ENCODE data around the gene SPTB.

Gene SPTB

DNA sequence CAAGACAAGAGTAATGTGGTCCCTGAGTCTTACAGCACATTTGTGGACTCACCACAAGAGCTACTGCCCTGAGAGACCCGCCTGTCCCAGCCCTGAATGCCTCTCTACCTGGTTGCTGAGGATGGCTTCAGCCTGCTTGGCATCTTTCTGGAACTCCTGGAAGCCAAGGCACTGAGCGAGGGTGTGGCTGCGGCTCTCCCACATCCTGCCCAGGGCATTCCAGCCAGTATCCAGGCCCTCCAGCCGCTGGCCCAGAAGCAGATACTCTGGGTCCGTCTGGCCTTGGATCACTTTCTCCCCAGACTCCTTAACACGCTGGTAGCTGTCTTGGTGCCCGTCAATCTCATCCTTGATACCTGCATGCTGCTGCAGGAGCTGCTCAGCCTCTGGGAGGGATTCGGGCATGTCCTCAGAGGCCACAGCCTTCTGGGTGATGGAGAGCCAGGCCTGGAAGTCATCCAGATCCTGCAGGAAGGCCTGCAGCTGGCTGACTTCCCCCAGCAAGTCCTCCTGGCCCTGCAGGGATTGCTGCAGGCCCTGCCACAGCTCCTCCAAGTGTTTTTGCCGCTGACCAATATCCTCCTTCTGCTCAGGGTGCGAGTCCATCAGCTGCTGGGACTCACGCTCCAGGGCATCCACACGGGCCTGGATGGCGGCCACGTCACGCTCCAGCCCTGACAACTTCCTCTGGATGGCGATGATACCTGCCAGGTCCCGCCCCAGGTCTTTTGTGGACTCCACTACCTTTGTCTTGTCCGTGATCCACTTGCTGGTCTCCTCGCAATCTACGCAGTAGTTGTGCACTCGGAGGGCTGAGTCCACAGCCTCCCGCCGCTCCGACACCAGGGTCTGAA lies 93.2 kb downstream of the SPTB start:
- TF ChIP-seq, protein P1, sequence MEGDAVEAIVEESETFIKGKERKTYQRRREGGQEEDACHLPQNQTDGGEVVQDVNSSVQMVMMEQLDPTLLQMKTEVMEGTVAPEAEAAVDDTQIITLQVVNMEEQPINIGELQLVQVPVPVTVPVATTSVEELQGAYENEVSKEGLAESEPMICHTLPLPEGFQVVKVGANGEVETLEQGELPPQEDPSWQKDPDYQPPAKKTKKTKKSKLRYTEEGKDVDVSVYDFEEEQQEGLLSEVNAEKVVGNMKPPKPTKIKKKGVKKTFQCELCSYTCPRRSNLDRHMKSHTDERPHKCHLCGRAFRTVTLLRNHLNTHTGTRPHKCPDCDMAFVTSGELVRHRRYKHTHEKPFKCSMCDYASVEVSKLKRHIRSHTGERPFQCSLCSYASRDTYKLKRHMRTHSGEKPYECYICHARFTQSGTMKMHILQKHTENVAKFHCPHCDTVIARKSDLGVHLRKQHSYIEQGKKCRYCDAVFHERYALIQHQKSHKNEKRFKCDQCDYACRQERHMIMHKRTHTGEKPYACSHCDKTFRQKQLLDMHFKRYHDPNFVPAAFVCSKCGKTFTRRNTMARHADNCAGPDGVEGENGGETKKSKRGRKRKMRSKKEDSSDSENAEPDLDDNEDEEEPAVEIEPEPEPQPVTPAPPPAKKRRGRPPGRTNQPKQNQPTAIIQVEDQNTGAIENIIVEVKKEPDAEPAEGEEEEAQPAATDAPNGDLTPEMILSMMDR (IDR thresholded peaks at IDR 0.05; ENCODE audit: low read depth, low read length, missing control alignments) = no peak
- H3K27ac ChIP-seq = no peak overlapping the region
- H3K36me3 ChIP-seq (replicated peaks) = no peaks in the 10 kb centered on the region
- no peak for DNase-seq
- H3K4me3 ChIP-seq (ENCODE audit: low read depth, low read length) = no peak overlapping the region
- no peaks in the 10 kb centered on the region for H3K27me3 ChIP-seq (replicated peaks)
- in situ Hi-C loops (cut with HindIII; ENCODE audit: low pct_ligation_motif_present, low sequenced_read_pairs) = no loop called here

DNA sequence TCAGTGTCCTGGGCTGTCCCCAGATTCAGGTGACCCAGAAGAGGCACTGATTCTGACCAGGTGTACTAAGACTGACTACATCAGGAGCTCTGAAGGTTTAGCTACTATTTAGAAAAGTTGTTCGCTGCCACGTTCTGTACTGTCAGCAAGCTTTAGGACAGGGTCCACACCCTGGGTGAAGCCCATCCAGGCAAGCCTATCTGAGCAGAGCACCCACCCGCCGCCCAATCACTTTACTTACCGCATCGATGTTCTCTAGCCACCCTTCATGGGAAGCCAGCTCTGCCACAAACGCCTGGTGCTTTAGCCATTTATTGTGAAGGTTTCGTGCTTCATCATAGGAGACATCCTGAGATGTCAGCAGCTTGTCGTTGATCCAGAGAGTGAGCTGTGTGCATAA lies 95.7 kb downstream of the SPTB start:
- TF ChIP-seq, protein P1 (IDR thresholded peaks at IDR 0.05; ENCODE audit: low read depth, low read length, missing control alignments) = no peak
- DNase-seq = no peak
- in situ Hi-C loops (cut with HindIII; ENCODE audit: low pct_ligation_motif_present, low sequenced_read_pairs) = no loop called here

DNA sequence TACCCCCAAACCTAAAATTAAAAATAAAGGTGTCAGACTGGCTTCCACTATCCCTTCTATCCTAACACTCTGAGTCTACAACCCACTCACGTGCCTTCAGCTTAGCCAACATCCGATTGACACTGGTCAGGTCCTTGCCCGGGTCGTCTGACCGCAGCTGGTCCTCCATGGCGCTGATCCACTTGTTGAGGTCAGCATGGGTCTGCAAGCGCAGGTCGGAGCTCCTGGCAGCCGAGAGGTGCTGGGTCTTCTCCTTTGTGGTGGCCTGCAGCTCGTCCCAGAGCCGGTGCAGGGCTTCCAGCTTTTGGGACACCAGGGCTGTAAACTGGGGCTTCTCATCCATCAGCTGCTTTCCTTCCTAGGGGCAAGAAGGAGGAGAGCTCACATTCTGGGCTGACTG lies 97.5 kb downstream of the SPTB start:
- H3K27me3 ChIP-seq (replicated peaks) = no peaks in the 10 kb centered on the region
- no peak overlapping the region for H3K27ac ChIP-seq
- in situ Hi-C loops (cut with HindIII; ENCODE audit: low pct_ligation_motif_present, low sequenced_read_pairs) = no loop called here
- TF ChIP-seq, protein P1 (IDR thresholded peaks at IDR 0.05; ENCODE audit: low read depth, low read length, missing control alignments) = no peak
- DNase-seq = no peak
- no peaks in the 10 kb centered on the region for H3K36me3 ChIP-seq (replicated peaks)
- no peak overlapping the region for H3K4me3 ChIP-seq (ENCODE audit: low read depth, low read length)

More for the DNA sequence above, 95.7 kb downstream of the SPTB start:
- no peak overlapping the region for H3K4me3 ChIP-seq (ENCODE audit: low read depth, low read length)
- no peak overlapping the region for H3K27ac ChIP-seq
- H3K27me3 ChIP-seq (replicated peaks) = no peaks in the 10 kb centered on the region
- H3K36me3 ChIP-seq (replicated peaks) = no peaks in the 10 kb centered on the region

DNA sequence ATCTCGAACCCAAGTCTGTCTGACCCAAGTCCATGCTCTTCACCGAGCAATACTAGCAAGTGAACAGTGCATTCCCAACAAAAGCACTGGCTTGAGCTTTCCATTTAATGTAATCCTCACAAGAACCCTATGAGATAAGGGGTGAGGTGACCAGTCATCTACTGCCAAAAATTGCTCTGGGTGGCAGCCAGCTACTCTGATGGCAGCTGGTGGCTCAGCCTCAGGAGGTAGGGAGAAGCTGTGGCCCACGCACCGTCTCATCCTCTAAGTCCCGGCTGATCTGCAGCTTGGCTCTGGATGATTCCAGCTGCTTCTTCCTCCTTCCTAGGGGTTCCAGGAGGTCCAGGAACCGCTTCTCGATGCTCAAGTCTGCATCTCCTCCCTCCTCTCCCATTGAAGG lies 100.2 kb downstream of the SPTB start:
- H3K4me3 ChIP-seq (ENCODE audit: low read depth, low read length) = no peak overlapping the region
- no peaks in the 10 kb centered on the region for H3K27me3 ChIP-seq (replicated peaks)
- DNase-seq = no peak
- in situ Hi-C loops (cut with HindIII; ENCODE audit: low pct_ligation_motif_present, low sequenced_read_pairs) = no loop called here
- H3K27ac ChIP-seq = no peak overlapping the region
- TF ChIP-seq, protein P1 (IDR thresholded peaks at IDR 0.05; ENCODE audit: low read depth, low read length, missing control alignments) = no peak
- H3K36me3 ChIP-seq (replicated peaks) = no peaks in the 10 kb centered on the region

DNA sequence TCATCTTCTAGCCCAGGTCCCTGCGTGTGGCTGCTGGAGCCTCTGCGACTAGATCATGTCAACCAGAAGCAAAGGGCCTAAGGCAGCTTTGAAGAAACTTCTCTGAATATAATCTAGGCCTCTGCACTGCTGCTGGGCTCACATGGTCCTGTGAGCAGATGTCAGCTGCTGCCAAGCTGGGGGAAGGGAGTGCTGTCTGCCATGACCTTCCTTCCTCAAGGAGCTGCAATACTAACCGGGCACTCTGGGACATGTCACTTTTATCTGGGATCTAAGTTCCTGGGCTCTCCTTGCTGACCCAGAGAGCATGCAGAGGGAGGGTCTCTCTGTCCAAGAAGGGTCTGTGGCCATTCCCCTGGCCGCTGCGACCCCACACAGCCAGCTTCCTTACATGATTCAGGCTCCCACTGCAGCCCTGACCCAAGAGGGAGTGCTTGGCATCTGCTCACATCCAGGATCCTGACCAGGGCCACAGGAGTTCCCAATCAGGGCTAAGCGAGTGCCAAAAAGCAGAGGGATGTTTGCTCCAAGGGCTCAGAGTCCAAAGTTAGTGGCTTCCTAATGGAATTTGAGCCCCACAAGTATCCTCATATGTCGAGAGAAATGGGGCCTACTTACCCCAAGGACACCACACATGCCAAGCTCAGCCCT lies 101.5 kb downstream of the SPTB start:
- TF ChIP-seq, protein P1 (IDR thresholded peaks at IDR 0.05; ENCODE audit: low read depth, low read length, missing control alignments) = no peak
- Histone ChIP-seq H3K4me3 (ENCODE audit: low read depth, low read length) (no peak overlapping the region), H3K36me3 (replicated peaks) (no peaks in the 10 kb centered on the region), H3K27ac (no peak overlapping the region), H3K27me3 (replicated peaks) (no peaks in the 10 kb centered on the region)
- in situ Hi-C loops (cut with HindIII; ENCODE audit: low pct_ligation_motif_present, low sequenced_read_pairs) = no loop called here
- DNase-seq = no peak
